WTC11 (cell line): ENCODE measurements around the gene ARHGEF1. TPM values are rescaled to one million over a fixed set of nuclear protein-coding genes. Genes with fewer than 3 reads are reported as not detected.

ENCODE experiments used
- ATAC-seq: fragments of 200-7000 bp; cut with Tn5 transposase; 2 replicates; pipeline ENCODE4 v1.10.0; 2021; ENCODE audit warnings: mild to moderate bottlenecking, moderate library complexity
- CTCF ChIA-PET: fragments of 300-600 bp; sonication (Branson Sonifier 250); formaldehyde crosslinking; loops from one replicate; lab custom pipeline; 2021; ENCODE audit warnings: antibody characterized with exemption; lab: Charles Lee
- POLR2A ChIA-PET: fragments of 350-600 bp; sonication (Branson Sonifier 250); formaldehyde crosslinking; loops from one replicate; lab custom pipeline; 2021; ENCODE audit warnings: antibody characterized with exemption; lab: Charles Lee
- DNase-seq: peaks from one replicate; pipeline ENCODE4 v3.0.0; 2021; ENCODE audit warnings: low spot score
- H3K27ac Mint-ChIP-seq: 2 replicates; pipeline ENCODE4 v1.8.0; 2021; ENCODE audit warnings: mixed read lengths
- H3K27me3 Mint-ChIP-seq: 2 replicates; pipeline ENCODE4 v1.8.0; 2021; ENCODE audit warnings: low read depth, mild to moderate bottlenecking, moderate library complexity, mixed read lengths
- H3K36me3 Mint-ChIP-seq: 2 replicates; pipeline ENCODE4 v1.8.0; 2021; ENCODE audit warnings: mixed read lengths
- H3K4me1 Mint-ChIP-seq: 2 replicates; pipeline ENCODE4 v1.8.0; 2022; ENCODE audit warnings: mixed read lengths
- H3K4me3 Mint-ChIP-seq: 2 replicates; pipeline ENCODE4 v1.8.0; 2021; ENCODE audit warnings: mild to moderate bottlenecking, moderate library complexity, mixed read lengths
- H3K9me3 Mint-ChIP-seq: 2 replicates; pipeline ENCODE4 v1.8.0; 2021; ENCODE audit warnings: mixed read lengths
- ELF4 ChIP-seq: sonication (generic); formaldehyde crosslinking; IDR thresholded peaks from 2 replicates; pipeline ENCODE4 v1.8.1; 2022; ENCODE audit warnings: low read depth, mild to moderate bottlenecking, moderate library complexity, missing genetic modification reagents
- MLX ChIP-seq: sonication (generic); formaldehyde crosslinking; IDR thresholded peaks from 2 replicates; pipeline ENCODE4 v1.8.1; 2023; ENCODE audit warnings: mild to moderate bottlenecking, missing genetic modification reagents, moderate library complexity
- NR3C1 ChIP-seq: sonication (generic); formaldehyde crosslinking; conservative IDR thresholded peaks from 2 replicates; pipeline ENCODE4 v1.8.1; 2023; ENCODE audit warnings: low read depth, mild to moderate bottlenecking, missing genetic modification reagents
- PRDM15 ChIP-seq: sonication (generic); formaldehyde crosslinking; IDR thresholded peaks from 2 replicates; pipeline ENCODE4 v1.8.0; 2022; ENCODE audit warnings: missing genetic modification reagents
- RORB ChIP-seq: fragments of 250-450 bp; sonication (Bioruptor Pico); IDR thresholded peaks from 2 replicates; pipeline ENCODE4 v1.9.0; 2021; ENCODE audit warnings: mild to moderate bottlenecking
- SMAD4 ChIP-seq: sonication (generic); formaldehyde crosslinking; IDR thresholded peaks from 2 replicates; pipeline ENCODE4 v1.8.0; 2022; ENCODE audit warnings: mild to moderate bottlenecking, missing genetic modification reagents
- USF2 ChIP-seq: sonication (generic); formaldehyde crosslinking; IDR thresholded peaks from 2 replicates; pipeline ENCODE4 v1.8.1; 2023; ENCODE audit warnings: mild to moderate bottlenecking, missing genetic modification reagents, moderate library complexity
- total RNA-seq: library from RNA; stranded (reverse); gene quantifications from 3 replicates; pipeline ENCODE4 v1.2.3, GENCODE V29; 2021
- TF ChIP-seq, protein P1 (sequence below): sonication (generic); formaldehyde crosslinking; conservative IDR thresholded peaks from 2 replicates; pipeline ENCODE4 v1.8.1; 2022; ENCODE audit warnings: mild to moderate bottlenecking, missing genetic modification reagents
- TF ChIP-seq, protein P2 (sequence below): fragments of 250-450 bp; sonication (Bioruptor Pico); IDR thresholded peaks from 2 replicates; pipeline ENCODE4 v2.1.2; 2022; ENCODE audit warnings: mild to moderate bottlenecking, moderate library complexity
- TF ChIP-seq, protein P3 (sequence below): fragments of 250-450 bp; sonication (Bioruptor Pico); IDR thresholded peaks from 2 replicates; pipeline ENCODE4 v1.9.0; 2021; ENCODE audit warnings: mild to moderate bottlenecking, borderline replicate concordance
- TF ChIP-seq, protein P4 (sequence below): sonication (generic); formaldehyde crosslinking; IDR thresholded peaks from 2 replicates; pipeline ENCODE4 v1.8.1; 2023; ENCODE audit warnings: mild to moderate bottlenecking, moderate library complexity, missing genetic modification reagents

ARHGEF1 gene
- total RNA-seq, 1 experiment from 2014 or later: 102 TPM

- TF ChIP-seq PRDM15 (CRISPR knock-in tag) (no peak), SMAD4 (CRISPR knock-in tag) (no peak), MLX (CRISPR knock-in tag) (no peak), USF2 (CRISPR knock-in tag) (no peak), ELF4 (CRISPR knock-in tag) (no peak)
- TF ChIP-seq, protein P1, sequence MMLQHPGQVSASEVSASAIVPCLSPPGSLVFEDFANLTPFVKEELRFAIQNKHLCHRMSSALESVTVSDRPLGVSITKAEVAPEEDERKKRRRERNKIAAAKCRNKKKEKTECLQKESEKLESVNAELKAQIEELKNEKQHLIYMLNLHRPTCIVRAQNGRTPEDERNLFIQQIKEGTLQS (CRISPR knock-in tag): no peak
- TF ChIP-seq, protein P2, sequence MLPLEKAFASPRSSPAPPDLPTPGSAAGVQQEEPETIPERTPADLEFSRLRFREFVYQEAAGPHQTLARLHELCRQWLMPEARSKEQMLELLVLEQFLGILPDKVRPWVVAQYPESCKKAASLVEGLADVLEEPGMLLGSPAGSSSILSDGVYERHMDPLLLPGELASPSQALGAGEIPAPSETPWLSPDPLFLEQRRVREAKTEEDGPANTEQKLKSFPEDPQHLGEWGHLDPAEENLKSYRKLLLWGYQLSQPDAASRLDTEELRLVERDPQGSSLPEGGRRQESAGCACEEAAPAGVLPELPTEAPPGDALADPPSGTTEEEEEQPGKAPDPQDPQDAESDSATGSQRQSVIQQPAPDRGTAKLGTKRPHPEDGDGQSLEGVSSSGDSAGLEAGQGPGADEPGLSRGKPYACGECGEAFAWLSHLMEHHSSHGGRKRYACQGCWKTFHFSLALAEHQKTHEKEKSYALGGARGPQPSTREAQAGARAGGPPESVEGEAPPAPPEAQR (CRISPR knock-in tag): no peak
- TF ChIP-seq, protein P3, sequence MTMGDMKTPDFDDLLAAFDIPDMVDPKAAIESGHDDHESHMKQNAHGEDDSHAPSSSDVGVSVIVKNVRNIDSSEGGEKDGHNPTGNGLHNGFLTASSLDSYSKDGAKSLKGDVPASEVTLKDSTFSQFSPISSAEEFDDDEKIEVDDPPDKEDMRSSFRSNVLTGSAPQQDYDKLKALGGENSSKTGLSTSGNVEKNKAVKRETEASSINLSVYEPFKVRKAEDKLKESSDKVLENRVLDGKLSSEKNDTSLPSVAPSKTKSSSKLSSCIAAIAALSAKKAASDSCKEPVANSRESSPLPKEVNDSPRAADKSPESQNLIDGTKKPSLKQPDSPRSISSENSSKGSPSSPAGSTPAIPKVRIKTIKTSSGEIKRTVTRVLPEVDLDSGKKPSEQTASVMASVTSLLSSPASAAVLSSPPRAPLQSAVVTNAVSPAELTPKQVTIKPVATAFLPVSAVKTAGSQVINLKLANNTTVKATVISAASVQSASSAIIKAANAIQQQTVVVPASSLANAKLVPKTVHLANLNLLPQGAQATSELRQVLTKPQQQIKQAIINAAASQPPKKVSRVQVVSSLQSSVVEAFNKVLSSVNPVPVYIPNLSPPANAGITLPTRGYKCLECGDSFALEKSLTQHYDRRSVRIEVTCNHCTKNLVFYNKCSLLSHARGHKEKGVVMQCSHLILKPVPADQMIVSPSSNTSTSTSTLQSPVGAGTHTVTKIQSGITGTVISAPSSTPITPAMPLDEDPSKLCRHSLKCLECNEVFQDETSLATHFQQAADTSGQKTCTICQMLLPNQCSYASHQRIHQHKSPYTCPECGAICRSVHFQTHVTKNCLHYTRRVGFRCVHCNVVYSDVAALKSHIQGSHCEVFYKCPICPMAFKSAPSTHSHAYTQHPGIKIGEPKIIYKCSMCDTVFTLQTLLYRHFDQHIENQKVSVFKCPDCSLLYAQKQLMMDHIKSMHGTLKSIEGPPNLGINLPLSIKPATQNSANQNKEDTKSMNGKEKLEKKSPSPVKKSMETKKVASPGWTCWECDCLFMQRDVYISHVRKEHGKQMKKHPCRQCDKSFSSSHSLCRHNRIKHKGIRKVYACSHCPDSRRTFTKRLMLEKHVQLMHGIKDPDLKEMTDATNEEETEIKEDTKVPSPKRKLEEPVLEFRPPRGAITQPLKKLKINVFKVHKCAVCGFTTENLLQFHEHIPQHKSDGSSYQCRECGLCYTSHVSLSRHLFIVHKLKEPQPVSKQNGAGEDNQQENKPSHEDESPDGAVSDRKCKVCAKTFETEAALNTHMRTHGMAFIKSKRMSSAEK (CRISPR knock-in tag): no peak
Observed at GRCh38 chr19:41883821-41884733, 1.1 kb downstream of the ARHGEF1 start (continued).

GRCh38 chr19:41886761-41887710 lies 4.1 kb downstream of the ARHGEF1 start:
- Mint-ChIP-seq H3K27ac (peak overlapping the region; percentile 58), H3K9me3 (no peaks in the 10 kb centered on the region), H3K4me1 (peaks cover 40% of the 10 kb centered on the region), H3K36me3 (peaks cover 3% of the 10 kb centered on the region), H3K4me3 (peak overlapping the region; percentile 14), H3K27me3 (peaks cover 11% of the 10 kb centered on the region)
- ChIA-PET CTCF (interaction anchor here (0.7 to 3.3 kb wide), 11 partner anchors 9 to 94 kb away, joined by 3 to 23 read pairs (median 4); partner anchors contain the start of gene RABAC1), POLR2A (interaction anchor here (0.6 to 1.6 kb wide), 2 partner anchors 14 kb away, joined by 3 to 9 read pairs; no protein-coding TSS in a partner anchor)
- ATAC-seq (no peak), DNase-seq (no peak)
- TF ChIP-seq NR3C1 (no peak), RORB (no peak)
- TF ChIP-seq, protein P4, sequence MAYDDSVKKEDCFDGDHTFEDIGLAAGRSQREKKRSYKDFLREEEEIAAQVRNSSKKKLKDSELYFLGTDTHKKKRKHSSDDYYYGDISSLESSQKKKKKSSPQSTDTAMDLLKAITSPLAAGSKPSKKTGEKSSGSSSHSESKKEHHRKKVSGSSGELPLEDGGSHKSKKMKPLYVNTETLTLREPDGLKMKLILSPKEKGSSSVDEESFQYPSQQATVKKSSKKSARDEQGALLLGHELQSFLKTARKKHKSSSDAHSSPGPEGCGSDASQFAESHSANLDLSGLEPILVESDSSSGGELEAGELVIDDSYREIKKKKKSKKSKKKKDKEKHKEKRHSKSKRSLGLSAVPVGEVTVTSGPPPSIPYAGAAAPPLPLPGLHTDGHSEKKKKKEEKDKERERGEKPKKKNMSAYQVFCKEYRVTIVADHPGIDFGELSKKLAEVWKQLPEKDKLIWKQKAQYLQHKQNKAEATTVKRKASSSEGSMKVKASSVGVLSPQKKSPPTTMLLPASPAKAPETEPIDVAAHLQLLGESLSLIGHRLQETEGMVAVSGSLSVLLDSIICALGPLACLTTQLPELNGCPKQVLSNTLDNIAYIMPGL (CRISPR knock-in tag): no peak
